Medulla oblongata (tissue), 1 donor: Measurements from ENCODE around the gene C1QTNF1.

ENCODE experiments used
- DNase-seq: peaks from one replicate; pipeline ENCODE4 v3.0.0-alpha.2; 2015; ENCODE audit errors: extremely low spot score

C1QTNF1 gene

GRCh38 chr17:79091226-79091670, 67.3 kb downstream of the C1QTNF1 start:
- DNase-seq = no peak

- no peak for DNase-seq
These were observed 68.6 kb downstream of the C1QTNF1 start for GRCh38 chr17:79092567-79092966.

GRCh38 chr17:79093270-79093669, 69.3 kb downstream of the C1QTNF1 start:
- no peak for DNase-seq

GRCh38 chr17:79094261-79094660, 70.3 kb downstream of the C1QTNF1 start:
- DNase-seq = no peak

- DNase-seq = no peak
These were observed 71.5 kb downstream of the C1QTNF1 start for GRCh38 chr17:79095345-79096055.

- no peak for DNase-seq
These were observed 72.5 kb downstream of the C1QTNF1 start for GRCh38 chr17:79096477-79096876.

GRCh38 chr17:79097226-79098055, 73.5 kb downstream of the C1QTNF1 start:
- DNase-seq = no peak

- DNase-seq = no peak
These were observed 74.4 kb downstream of the C1QTNF1 start for GRCh38 chr17:79098282-79098867.
